Effector memory CD4-positive, alpha-beta T cell (primary cell): ENCODE measurements around the gene SLC7A8.

Experiments
- DNase-seq, 3 donors: peaks; one replicate each; pipeline ENCODE4 v3.0.0-alpha.2; 2020
- H3K27ac ChIP-seq: 2 replicates; pipeline ENCODE4 v1.7.0; 2013; ENCODE audit warnings: mild to moderate bottlenecking, low read length, moderate library complexity; ENCODE audit not compliant: insufficient read depth, poor library complexity, severe bottlenecking
- H3K27me3 ChIP-seq: replicated peaks from 2 replicates; pipeline ENCODE4 v1.7.0; 2013; ENCODE audit warnings: mild to moderate bottlenecking, low read length; ENCODE audit not compliant: insufficient read depth, control insufficient read depth, poor library complexity, severe bottlenecking
- H3K36me3 ChIP-seq: 2 replicates; pipeline ENCODE4 v1.7.0; 2013; ENCODE audit warnings: mild to moderate bottlenecking, low read length, moderate library complexity; ENCODE audit not compliant: control insufficient read depth, insufficient read depth
- H3K4me1 ChIP-seq: 2 replicates; pipeline ENCODE4 v1.7.0; 2013; ENCODE audit warnings: low read length, mild to moderate bottlenecking; ENCODE audit not compliant: control insufficient read depth, insufficient read depth, poor library complexity, severe bottlenecking
- H3K4me3 ChIP-seq: 2 replicates; pipeline ENCODE4 v1.7.0; 2013; ENCODE audit warnings: low read length, low read depth, mild to moderate bottlenecking; ENCODE audit not compliant: insufficient read depth, poor library complexity, severe bottlenecking
- H3K9me3 ChIP-seq: 2 replicates; pipeline ENCODE4 v1.7.0; 2013; ENCODE audit warnings: mild to moderate bottlenecking, low read length, moderate library complexity; ENCODE audit not compliant: control insufficient read depth

The SLC7A8 gene

GRCh38 chr14:23162005-23162404 is 21.5 kb downstream of the SLC7A8 start:
- no peaks in the 10 kb centered on the region for H3K4me1 ChIP-seq
- H3K9me3 ChIP-seq: no peaks in the 10 kb centered on the region
- no peak for DNase-seq
- H3K36me3 ChIP-seq: no peaks in the 10 kb centered on the region
- H3K27ac ChIP-seq: no peak overlapping the region
- no peaks in the 10 kb centered on the region for H3K27me3 ChIP-seq
- no peak overlapping the region for H3K4me3 ChIP-seq

- no peaks in the 10 kb centered on the region for H3K9me3 ChIP-seq
- no peaks in the 10 kb centered on the region for H3K27me3 ChIP-seq
- no peak for DNase-seq
- H3K4me3 ChIP-seq: no peak overlapping the region
- H3K27ac ChIP-seq: no peak overlapping the region
- H3K4me1 ChIP-seq: no peaks in the 10 kb centered on the region
- H3K36me3 ChIP-seq: no peaks in the 10 kb centered on the region
These were observed 22.4 kb downstream of the SLC7A8 start for GRCh38 chr14:23160924-23161522.

DNA sequence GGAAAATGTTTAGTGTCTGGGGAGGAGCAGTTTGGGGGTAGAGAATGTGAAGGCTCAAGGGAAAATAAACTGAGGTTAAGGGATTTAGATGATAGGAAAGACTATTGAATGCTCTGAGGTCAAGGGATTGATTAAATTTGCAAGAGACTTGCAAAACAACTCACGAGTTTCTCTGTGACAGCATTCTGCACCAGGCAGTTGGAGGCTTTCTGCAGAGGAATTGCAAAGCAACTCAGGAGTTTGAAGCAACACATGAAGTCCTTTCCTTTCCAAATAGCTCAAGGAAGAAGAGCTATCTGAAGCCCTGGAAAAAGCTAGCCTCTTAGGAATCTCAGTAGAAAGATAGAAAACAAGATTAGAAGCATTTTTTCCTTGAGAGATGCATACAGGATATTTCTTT is 23.9 kb downstream of the SLC7A8 start:
- Histone ChIP-seq H3K4me3 (no peak overlapping the region), H3K27ac (no peak overlapping the region), H3K9me3 (no peaks in the 10 kb centered on the region), H3K36me3 (no peaks in the 10 kb centered on the region), H3K27me3 (no peaks in the 10 kb centered on the region), H3K4me1 (peaks cover 2% of the 10 kb centered on the region)
- no peak for DNase-seq

DNA sequence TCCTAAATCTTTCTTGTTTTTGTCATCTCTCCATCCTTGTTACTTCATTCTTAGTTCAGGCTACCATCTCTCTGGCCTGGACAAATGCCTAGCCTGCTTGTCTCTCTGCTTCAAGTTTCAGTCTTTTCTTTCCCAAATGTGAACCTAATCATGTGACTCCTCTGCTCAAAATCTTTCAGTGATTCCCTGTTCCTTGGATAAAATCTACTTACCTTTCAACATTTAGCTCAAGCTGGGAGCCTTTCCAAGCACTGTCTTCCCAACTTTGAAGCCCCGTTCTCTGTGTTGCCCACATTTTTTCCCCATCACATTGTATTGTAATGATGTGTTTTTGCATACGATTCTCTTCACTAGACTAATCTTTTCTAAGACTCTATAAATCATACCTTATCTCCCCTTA is 24.7 kb downstream of the SLC7A8 start:
- no peak overlapping the region for H3K4me3 ChIP-seq
- H3K27me3 ChIP-seq: no peaks in the 10 kb centered on the region
- H3K9me3 ChIP-seq: no peaks in the 10 kb centered on the region
- no peak for DNase-seq
- no peaks in the 10 kb centered on the region for H3K36me3 ChIP-seq
- H3K4me1 ChIP-seq: peaks cover 8% of the 10 kb centered on the region
- no peak overlapping the region for H3K27ac ChIP-seq

- Histone ChIP-seq H3K4me1 (peaks cover 11% of the 10 kb centered on the region), H3K4me3 (no peak overlapping the region), H3K9me3 (no peaks in the 10 kb centered on the region), H3K27ac (no peak overlapping the region), H3K27me3 (no peaks in the 10 kb centered on the region), H3K36me3 (no peaks in the 10 kb centered on the region)
- DNase-seq: no peak
These were observed 28.4 kb downstream of the SLC7A8 start for GRCh38 chr14:23154964-23155587.

DNA sequence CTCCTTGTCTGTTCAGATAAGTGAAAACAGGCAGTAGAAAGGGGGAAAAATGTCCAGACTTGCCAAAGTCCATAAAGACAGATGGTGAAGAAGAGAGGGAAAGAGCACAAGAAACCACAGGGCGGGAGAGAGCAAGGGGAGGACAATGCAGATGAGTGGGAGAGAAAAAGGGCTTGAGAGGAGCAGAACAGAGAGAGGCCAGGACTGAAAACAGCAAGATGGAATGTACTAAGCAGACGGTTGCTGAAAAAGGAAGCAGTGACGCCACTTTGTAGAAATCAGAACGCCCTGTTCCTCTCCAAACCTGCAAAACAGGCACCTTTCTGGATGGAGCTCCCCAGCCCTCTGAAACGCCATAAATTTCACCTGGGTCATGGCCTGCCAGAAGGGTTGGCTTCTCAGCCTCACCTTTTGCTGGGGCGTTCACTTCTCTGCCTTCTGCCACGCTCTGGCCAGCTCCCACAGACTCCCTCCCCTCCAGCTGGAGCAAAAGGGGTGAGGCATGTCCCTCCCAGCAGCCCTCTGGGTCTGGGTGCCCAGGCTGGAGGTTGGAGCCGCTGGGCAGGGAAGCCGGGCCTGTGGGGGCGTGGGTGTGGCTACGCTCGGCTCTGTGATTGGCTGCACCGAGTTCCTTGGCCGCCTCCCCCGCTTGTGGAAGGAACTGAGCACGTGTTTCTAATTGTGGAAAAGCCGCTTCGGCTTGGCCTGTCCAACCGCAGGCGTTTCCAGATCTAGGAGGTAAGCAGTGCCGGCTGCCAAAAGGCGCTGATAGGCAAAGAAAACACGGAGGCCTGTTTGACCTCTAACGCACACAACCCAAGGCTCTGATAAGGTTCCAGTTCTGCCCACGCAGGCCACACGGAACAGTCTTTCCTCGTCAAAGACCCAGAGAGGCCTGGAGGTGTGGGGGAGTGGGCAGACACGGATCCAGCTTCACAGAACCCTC is 29.3 kb downstream of the SLC7A8 start:
- no peak overlapping the region for H3K27ac ChIP-seq
- H3K9me3 ChIP-seq: no peaks in the 10 kb centered on the region
- no peaks in the 10 kb centered on the region for H3K36me3 ChIP-seq
- no peak for DNase-seq
- no peak overlapping the region for H3K4me3 ChIP-seq
- H3K4me1 ChIP-seq: peaks cover 11% of the 10 kb centered on the region
- H3K27me3 ChIP-seq: no peaks in the 10 kb centered on the region

- Histone ChIP-seq H3K9me3 (no peaks in the 10 kb centered on the region), H3K27ac (no peak overlapping the region), H3K36me3 (no peaks in the 10 kb centered on the region), H3K27me3 (no peaks in the 10 kb centered on the region), H3K4me3 (no peak overlapping the region), H3K4me1 (peaks cover 11% of the 10 kb centered on the region)
- DNase-seq: no peak
These were observed 32.1 kb downstream of the SLC7A8 start for GRCh38 chr14:23151342-23151741.

DNA sequence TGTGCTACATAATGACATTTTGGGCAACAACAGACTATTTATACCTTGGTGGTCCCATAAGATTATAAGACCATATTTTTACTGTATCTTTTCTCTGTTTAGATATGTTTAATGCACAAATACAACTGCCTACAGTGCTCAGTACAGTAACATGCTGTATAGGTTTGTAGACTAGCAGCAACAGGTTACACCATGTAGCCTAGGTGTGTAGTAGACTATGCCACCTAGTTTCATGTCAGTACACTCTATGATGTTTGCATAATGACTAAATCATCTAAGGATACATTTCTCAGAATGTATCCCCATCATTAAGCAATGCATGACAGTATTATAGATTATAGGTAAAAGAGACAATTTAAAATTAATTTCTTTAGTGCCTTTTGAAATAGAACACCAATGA is 33.7 kb downstream of the SLC7A8 start:
- no peak overlapping the region for H3K27ac ChIP-seq
- no peaks in the 10 kb centered on the region for H3K9me3 ChIP-seq
- no peaks in the 10 kb centered on the region for H3K27me3 ChIP-seq
- H3K4me1 ChIP-seq: peaks cover 11% of the 10 kb centered on the region
- no peaks in the 10 kb centered on the region for H3K36me3 ChIP-seq
- H3K4me3 ChIP-seq: no peak overlapping the region
- DNase-seq: no peak

- Histone ChIP-seq H3K4me1 (peaks cover 3% of the 10 kb centered on the region), H3K27ac (no peak overlapping the region), H3K27me3 (no peaks in the 10 kb centered on the region), H3K4me3 (no peak overlapping the region), H3K9me3 (no peaks in the 10 kb centered on the region), H3K36me3 (no peaks in the 10 kb centered on the region)
- no peak for DNase-seq
These were observed 34.7 kb downstream of the SLC7A8 start for GRCh38 chr14:23148591-23149249.
